Stimulated activated naive CD8-positive, alpha-beta T cell treated with anti-CD3 and anti-CD28 coated beads, Interleukin-15, Interleukin-2, amounts not matched to agents 100 ng/mL and 50 ng/mL, for 24 hours (primary cell): ENCODE measurements around the gene BMP7.

Experiments
- H3K27ac Mint-ChIP-seq: one replicate; pipeline ENCODE4 v1.8.0; 2021; ENCODE audit warnings: mild to moderate bottlenecking, mixed read lengths
- H3K27me3 Mint-ChIP-seq: one replicate; pipeline ENCODE4 v1.8.0; 2021; ENCODE audit warnings: mixed read lengths
- H3K36me3 Mint-ChIP-seq: one replicate; pipeline ENCODE4 v1.8.0; 2021; ENCODE audit warnings: low read depth, mixed read lengths
- H3K4me1 Mint-ChIP-seq: one replicate; pipeline ENCODE4 v1.8.0; 2021; ENCODE audit warnings: low read depth, mixed read lengths
- H3K4me3 Mint-ChIP-seq: one replicate; pipeline ENCODE4 v1.8.0; 2021; ENCODE audit warnings: mild to moderate bottlenecking, mixed read lengths
- H3K9me3 Mint-ChIP-seq: one replicate; pipeline ENCODE4 v1.8.0; 2021; ENCODE audit warnings: mixed read lengths

BMP7 gene

GRCh38 chr20:57277398-57278105 is 11.1 kb upstream of the BMP7 start:
- no peaks in the 10 kb centered on the region for H3K4me1 Mint-ChIP-seq
- H3K9me3 Mint-ChIP-seq = no peaks in the 10 kb centered on the region
- no peak overlapping the region for H3K4me3 Mint-ChIP-seq
- no peak overlapping the region for H3K27ac Mint-ChIP-seq
- peaks cover 39% of the 10 kb centered on the region for H3K27me3 Mint-ChIP-seq
- H3K36me3 Mint-ChIP-seq = no peaks in the 10 kb centered on the region

- no peak overlapping the region for H3K4me3 Mint-ChIP-seq
- H3K27ac Mint-ChIP-seq = no peak overlapping the region
- no peaks in the 10 kb centered on the region for H3K36me3 Mint-ChIP-seq
- no peaks in the 10 kb centered on the region for H3K4me1 Mint-ChIP-seq
- peaks cover 45% of the 10 kb centered on the region for H3K27me3 Mint-ChIP-seq
- no peaks in the 10 kb centered on the region for H3K9me3 Mint-ChIP-seq
Observed at GRCh38 chr20:57276221-57276620, 9.8 kb upstream of the BMP7 start.

DNA sequence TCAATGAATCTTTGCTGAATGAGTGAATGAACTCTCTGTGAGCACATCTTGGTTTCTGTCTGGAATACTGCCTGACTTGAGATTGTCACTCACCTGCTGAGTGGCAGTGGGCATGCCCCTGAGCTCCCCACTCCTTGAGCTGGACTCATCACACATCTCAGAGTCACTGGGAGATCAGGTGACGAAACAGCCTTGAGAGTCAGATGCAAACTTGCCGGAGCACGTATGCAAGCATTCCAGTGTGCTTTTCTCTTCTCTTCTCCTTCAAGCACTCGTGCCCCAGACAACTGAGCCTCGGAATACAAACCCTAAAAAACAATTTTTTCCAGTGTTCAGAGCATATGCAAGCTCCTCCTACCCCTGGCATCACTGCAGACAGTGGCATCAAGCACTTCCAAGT is 9.4 kb upstream of the BMP7 start:
- Mint-ChIP-seq H3K4me1 (no peaks in the 10 kb centered on the region), H3K27me3 (peaks cover 48% of the 10 kb centered on the region), H3K36me3 (no peaks in the 10 kb centered on the region), H3K9me3 (no peaks in the 10 kb centered on the region), H3K4me3 (no peak overlapping the region), H3K27ac (no peak overlapping the region)

DNA sequence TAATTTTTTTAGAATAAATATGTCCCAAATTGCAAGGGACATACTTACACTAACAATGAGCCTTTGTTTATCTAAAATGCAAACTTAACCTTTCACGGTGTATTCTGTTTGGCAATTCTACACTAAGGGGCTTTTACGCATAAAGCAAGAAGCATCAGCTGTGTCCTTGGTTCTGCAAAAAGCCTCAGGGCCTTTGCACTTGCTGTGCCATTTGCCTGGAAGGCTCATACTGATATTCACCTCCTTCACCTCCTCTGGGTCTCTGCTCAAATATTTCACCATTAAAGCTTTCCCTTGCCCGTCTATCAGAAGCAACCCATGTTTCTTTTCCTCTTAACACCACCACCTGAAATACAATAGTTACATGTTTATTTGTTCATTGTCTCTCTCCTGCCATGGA is 8.9 kb upstream of the BMP7 start:
- peaks cover 45% of the 10 kb centered on the region for H3K27me3 Mint-ChIP-seq
- H3K27ac Mint-ChIP-seq = no peak overlapping the region
- H3K9me3 Mint-ChIP-seq = no peaks in the 10 kb centered on the region
- H3K4me3 Mint-ChIP-seq = no peak overlapping the region
- no peaks in the 10 kb centered on the region for H3K36me3 Mint-ChIP-seq
- no peaks in the 10 kb centered on the region for H3K4me1 Mint-ChIP-seq

GRCh38 chr20:57274846-57275245 is 8.4 kb upstream of the BMP7 start:
- no peaks in the 10 kb centered on the region for H3K36me3 Mint-ChIP-seq
- H3K27ac Mint-ChIP-seq = no peak overlapping the region
- H3K27me3 Mint-ChIP-seq = peaks cover 40% of the 10 kb centered on the region
- H3K4me1 Mint-ChIP-seq = no peaks in the 10 kb centered on the region
- no peaks in the 10 kb centered on the region for H3K9me3 Mint-ChIP-seq
- H3K4me3 Mint-ChIP-seq = no peak overlapping the region

DNA sequence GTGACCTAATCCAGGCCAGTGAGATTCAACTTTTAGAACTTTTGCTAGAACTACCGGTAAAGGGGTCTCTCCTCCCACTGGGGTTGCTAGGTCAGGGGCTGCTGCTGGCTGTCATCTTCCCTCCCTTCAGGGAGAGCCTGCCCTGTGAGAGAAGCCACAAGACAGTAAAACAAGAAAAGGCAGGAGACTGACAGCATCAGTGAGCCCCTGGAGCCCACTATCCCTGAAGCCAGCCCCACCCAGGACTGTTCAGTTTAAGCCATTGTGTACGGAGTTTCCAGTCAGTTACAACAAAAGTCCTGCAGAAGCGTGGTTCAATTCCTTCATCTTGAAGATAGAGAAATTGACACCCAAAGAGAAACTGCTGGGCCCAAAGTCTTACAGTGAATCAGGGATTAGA is 7.9 kb upstream of the BMP7 start:
- H3K36me3 Mint-ChIP-seq = no peaks in the 10 kb centered on the region
- no peaks in the 10 kb centered on the region for H3K9me3 Mint-ChIP-seq
- peaks cover 40% of the 10 kb centered on the region for H3K27me3 Mint-ChIP-seq
- H3K4me3 Mint-ChIP-seq = no peak overlapping the region
- H3K27ac Mint-ChIP-seq = no peak overlapping the region
- no peaks in the 10 kb centered on the region for H3K4me1 Mint-ChIP-seq

DNA sequence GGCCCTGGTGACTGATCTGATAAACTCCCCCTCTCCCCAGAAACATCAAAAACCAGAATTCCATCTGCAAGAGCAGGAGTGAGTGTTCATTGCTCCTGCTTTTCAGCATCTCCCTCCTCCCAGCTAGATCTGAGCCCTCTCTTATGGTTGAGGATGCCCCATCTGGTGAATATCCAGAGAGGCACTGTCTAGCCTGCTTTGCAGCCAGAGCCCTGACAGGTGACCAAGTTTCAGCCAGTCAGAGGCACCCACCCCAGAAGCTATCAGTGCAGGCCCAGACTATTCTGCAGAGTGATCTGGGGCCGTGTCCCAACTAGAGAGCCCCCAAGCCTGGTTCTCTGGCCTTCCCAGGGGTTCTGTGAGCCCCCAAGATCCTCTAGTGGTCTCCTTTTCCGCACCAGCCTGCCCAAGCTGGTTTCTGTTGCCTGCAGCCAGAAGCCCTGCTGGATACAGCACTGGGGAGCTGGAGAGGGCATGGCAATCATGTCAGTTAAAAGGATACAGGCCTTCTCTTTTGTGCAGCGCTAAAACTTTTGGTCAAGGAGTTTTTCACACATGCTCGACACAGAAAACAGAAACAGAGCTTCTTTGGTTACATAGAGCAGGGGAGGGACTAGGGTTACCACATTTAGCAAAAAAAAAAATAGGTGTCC is 6.6 kb upstream of the BMP7 start:
- Mint-ChIP-seq H3K36me3 (no peaks in the 10 kb centered on the region), H3K27ac (no peak overlapping the region), H3K27me3 (peaks cover 46% of the 10 kb centered on the region), H3K9me3 (no peaks in the 10 kb centered on the region), H3K4me1 (no peaks in the 10 kb centered on the region), H3K4me3 (no peak overlapping the region)

- H3K27ac Mint-ChIP-seq = no peak overlapping the region
- peaks cover 3% of the 10 kb centered on the region for H3K4me1 Mint-ChIP-seq
- H3K9me3 Mint-ChIP-seq = no peaks in the 10 kb centered on the region
- no peaks in the 10 kb centered on the region for H3K36me3 Mint-ChIP-seq
- peaks cover 55% of the 10 kb centered on the region for H3K27me3 Mint-ChIP-seq
- H3K4me3 Mint-ChIP-seq = no peak overlapping the region
Observed at GRCh38 chr20:57270204-57270984, 4.0 kb upstream of the BMP7 start.

DNA sequence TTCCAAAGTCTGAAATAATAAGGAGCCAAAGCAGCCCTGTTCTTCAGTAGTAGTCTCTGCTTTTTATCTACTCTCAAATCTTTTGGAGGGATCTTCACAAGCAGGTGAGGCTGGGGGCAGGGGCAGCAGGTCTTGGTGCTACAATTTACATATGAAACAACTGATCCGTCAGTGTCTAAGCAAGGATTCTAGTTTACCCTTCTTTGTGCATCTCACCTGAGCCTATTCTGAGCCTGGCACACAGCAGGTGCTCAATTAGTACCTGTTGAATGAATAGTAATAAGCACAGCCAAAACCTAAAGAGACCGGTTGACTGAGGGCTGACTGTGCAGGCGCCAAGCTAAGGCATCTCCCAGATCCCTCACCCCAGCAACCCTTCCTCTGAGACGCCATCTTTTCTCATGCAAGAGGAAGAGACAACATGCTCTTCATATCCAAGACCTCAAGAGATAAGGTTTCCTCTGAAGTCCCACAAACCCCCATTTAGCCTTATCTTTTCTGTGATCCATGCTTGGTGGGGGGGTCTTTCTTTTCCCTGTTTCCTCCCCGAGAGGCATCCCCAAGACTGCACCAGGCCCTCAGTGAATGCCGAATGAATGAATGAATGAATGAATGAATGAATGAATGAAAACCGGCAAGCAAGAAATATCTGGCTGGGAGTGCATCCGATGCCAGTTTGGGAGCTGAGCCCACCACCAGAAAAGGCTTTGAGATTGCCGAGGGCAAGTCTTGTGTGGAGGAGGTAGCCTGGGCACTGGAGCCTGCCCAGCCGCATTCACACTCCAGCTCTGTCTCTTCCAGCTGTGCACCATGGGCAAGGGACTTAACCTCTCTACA is 2.9 kb upstream of the BMP7 start:
- H3K4me1 Mint-ChIP-seq = peaks cover 7% of the 10 kb centered on the region
- no peaks in the 10 kb centered on the region for H3K9me3 Mint-ChIP-seq
- H3K27ac Mint-ChIP-seq = no peak overlapping the region
- no peak overlapping the region for H3K4me3 Mint-ChIP-seq
- H3K27me3 Mint-ChIP-seq = peaks cover 50% of the 10 kb centered on the region
- no peaks in the 10 kb centered on the region for H3K36me3 Mint-ChIP-seq

GRCh38 chr20:57268399-57269076 is 2.1 kb upstream of the BMP7 start:
- no peaks in the 10 kb centered on the region for H3K36me3 Mint-ChIP-seq
- peaks cover 12% of the 10 kb centered on the region for H3K4me1 Mint-ChIP-seq
- no peaks in the 10 kb centered on the region for H3K9me3 Mint-ChIP-seq
- H3K27ac Mint-ChIP-seq = no peak overlapping the region
- no peak overlapping the region for H3K4me3 Mint-ChIP-seq
- H3K27me3 Mint-ChIP-seq = peaks cover 52% of the 10 kb centered on the region

DNA sequence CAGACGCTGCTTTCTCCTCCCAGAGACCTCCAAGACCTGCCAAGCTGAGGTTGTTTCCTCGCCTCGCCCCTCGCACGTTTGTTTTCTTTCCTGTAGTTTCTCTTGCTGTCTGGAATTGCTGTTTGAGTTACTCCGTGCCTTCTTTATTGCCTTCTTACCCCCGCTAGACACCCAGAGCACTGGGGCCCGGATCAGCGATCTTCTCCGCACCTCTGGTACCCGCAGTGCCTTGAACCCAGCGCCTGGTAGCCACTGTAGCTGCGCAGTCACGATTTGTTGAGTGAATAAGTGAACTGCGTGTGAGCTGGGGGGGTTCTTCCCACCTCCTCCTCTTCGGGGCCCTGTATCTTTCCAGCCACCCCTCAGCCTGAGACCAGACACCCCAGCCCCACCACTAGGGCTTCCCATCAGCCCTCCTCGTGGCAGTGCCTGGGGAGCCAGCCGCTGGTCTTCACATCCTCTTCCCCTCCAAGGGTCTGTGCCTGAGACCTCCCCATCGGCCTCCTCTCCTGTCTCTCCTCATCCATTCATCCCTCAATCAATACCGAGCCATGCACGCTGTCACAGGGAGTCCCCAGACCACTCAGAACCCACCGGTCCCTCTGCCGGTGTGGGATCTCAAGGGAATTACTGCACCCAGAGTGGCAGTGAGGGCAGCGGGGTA is 849 bp upstream of the BMP7 start:
- peaks cover 12% of the 10 kb centered on the region for H3K4me1 Mint-ChIP-seq

DNA sequence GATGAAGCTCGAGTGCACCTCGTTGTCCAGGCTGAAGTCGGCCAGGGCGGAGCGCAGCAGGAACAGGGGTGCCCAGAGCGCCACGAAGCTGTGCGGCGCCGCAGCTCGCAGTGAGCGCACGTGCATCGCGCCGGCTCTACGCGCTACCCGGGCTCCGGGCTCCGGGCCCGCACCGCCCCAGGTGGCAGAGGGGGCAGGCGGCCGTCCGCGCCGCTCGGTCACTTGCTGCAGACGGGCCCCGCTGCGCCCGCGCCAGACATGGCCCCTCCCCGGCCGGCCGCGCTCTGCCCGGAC is 497 bp downstream of the BMP7 start:
- no peak overlapping the region for H3K27ac Mint-ChIP-seq
- no peaks in the 10 kb centered on the region for H3K9me3 Mint-ChIP-seq

More for the DNA sequence above, 849 bp upstream of the BMP7 start:
- Mint-ChIP-seq H3K27ac (no peak overlapping the region), H3K9me3 (no peaks in the 10 kb centered on the region), H3K27me3 (peaks cover 60% of the 10 kb centered on the region), H3K36me3 (no peaks in the 10 kb centered on the region), H3K4me3 (no peak overlapping the region)

DNA sequence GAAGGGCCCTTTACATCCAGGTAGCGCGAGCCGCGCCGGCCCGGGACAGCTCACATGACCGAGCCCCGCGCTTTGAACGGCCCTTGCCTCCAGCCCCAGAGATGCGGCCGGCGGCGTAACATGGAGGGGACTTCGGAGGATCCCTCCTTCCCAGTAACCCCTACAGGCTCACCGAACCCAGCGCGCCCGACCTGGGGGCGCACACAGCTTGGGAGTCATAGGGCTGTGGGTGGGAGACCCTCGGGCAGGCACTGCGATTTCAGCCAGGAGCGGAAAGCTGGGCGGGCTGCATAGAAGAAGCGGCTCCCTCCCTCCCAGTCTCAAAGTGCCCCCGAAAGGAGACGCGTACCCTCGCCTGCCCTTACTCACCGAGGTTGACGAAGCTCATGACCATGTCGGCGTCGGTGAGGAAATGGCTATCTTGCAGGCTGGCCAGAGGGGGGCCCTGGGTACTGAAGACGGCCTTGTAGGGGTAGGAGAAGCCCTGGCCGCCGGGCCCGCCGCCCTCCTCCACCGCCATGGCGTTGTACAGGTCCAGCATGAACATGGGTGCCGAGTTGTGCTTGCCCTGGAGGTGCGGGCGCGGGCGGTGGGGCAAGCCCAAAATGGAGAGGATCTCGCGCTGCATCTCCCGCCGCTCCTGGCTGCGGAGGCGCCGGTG is 975 bp downstream of the BMP7 start:
- Mint-ChIP-seq H3K36me3 (no peaks in the 10 kb centered on the region), H3K9me3 (no peaks in the 10 kb centered on the region), H3K4me1 (peaks cover 12% of the 10 kb centered on the region), H3K27ac (no peak overlapping the region), H3K4me3 (no peak overlapping the region), H3K27me3 (peaks cover 66% of the 10 kb centered on the region)

More for the DNA sequence above, 497 bp downstream of the BMP7 start:
- H3K4me1 Mint-ChIP-seq = peaks cover 12% of the 10 kb centered on the region
- no peaks in the 10 kb centered on the region for H3K36me3 Mint-ChIP-seq
- no peak overlapping the region for H3K4me3 Mint-ChIP-seq
- H3K27me3 Mint-ChIP-seq = peaks cover 61% of the 10 kb centered on the region
